ENCODE results near the gene SCYL1. TPM values are rescaled to one million over a fixed set of nuclear protein-coding genes. Genes with fewer than 3 reads are reported as not detected.

The SCYL1 gene
- total and polyA plus RNA-seq, 2 of the 4 experiments (the other 2 are of a cell fraction) = 96.4 to 150 TPM

DNA sequence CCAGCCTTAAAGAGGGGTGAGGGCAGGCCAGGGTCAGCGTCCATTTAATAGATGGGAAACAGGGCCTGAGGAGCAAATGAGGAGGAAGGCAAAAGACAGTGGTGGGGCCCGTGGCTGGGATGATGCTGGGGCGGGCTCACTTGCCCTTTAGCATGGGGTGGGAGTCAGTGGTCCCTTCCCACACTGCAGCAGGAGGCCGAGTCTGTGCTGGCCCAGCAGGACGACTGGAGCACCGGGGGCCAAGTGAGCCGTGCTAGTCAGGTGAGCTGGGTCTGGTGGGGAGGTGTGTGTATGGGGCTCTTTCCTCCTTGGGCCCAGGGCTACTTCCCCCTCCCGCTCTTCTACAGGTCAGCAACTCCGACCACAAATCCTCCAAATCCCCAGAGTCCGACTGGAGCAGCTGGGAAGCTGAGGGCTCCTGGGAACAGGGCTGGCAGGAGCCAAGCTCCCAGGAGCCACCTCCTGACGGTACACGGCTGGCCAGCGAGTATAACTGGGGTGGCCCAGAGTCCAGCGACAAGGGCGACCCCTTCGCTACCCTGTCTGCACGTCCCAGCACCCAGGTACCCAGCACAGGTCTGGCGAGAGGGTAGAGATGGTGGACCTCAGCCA lies 12.8 kb downstream of the SCYL1 start:
- dilution Hi-C loops (cut with HindIII; ENCODE audit: low sequenced_read_pairs, unreplicated experiment) = no loop called here
- ChIA-PET CTCF (no interaction called here), POLR2A (ENCODE audit: unreplicated experiment) (no interaction called here)
- Histone ChIP-seq H3K9me3 (ENCODE audit: control insufficient read depth, insufficient read depth, low read length) (no peaks in the 10 kb centered on the region), H4K20me1 (ENCODE audit: insufficient read depth, low read length) (peaks cover 20% of the 10 kb centered on the region), H2BK5ac (ENCODE audit: low read depth, low read length, poor library complexity, severe bottlenecking) (no peak overlapping the region), H3K4ac (ENCODE audit: low read depth, low read length) (no peak overlapping the region), H3K14ac (replicated peaks; ENCODE audit: low read depth, low read length) (no peak overlapping the region), H3K4me3 (ENCODE audit: insufficient read depth, low read depth, low read length) (no peak overlapping the region), H2BK15ac (ENCODE audit: low read depth, low read length) (no peak overlapping the region), H3K79me1 (ENCODE audit: low read depth in 1 of 2, low read length in 2 of 2) (peaks cover 0 to 21% of the 10 kb centered on the region in 2 experiments), H3K9me1 (ENCODE audit: insufficient read depth, low read length) (peaks cover 4% of the 10 kb centered on the region; the same call in 1 of the 2 replicates), H4K91ac (ENCODE audit: insufficient read depth, low read depth, low read length) (no peak overlapping the region), H3K36me3 (ENCODE audit: control insufficient read depth, insufficient read depth, low read length) (peaks cover 54% of the 10 kb centered on the region), H4K8ac (ENCODE audit: low read depth in 2 of 2, low read length in 2 of 2) (no peak overlapping the region), H2AFZ (replicated peaks; ENCODE audit: low read length, poor library complexity) (peak overlapping the region; percentile 37), H3K27ac (ENCODE audit: insufficient read depth, low read length) (no peak overlapping the region), H3K4me1 (ENCODE audit: control insufficient read depth, insufficient read depth, low read length) (peaks cover 5% of the 10 kb centered on the region; the same call in 1 of the 2 replicates), H2BK20ac (ENCODE audit: low read depth, low read length) (no peak overlapping the region), H2AK5ac (ENCODE audit: low read depth, low read length) (no peak overlapping the region), H3K4me2 (ENCODE audit: low read depth, low read length) (no peak overlapping the region), H2AK9ac (replicated peaks; ENCODE audit: low read depth, low read length, poor library complexity) (peak overlapping the region; percentile 48), H3K18ac (ENCODE audit: low read depth, low read length) (no peak overlapping the region), H3K56ac (ENCODE audit: extremely low read depth, insufficient read depth, low read length) (no peak overlapping the region), H4K5ac (ENCODE audit: low read depth, low read length) (no peak overlapping the region), H2BK120ac (ENCODE audit: low read depth, low read length) (no peak overlapping the region), H3K27me3 (ENCODE audit: control insufficient read depth, insufficient read depth, low read length) (no peaks in the 10 kb centered on the region), H3K23ac (ENCODE audit: low read depth, low read length) (no peak overlapping the region), H3K9ac (ENCODE audit: low read depth, low read length) (no peak overlapping the region)
- in situ Hi-C loops (cut with MboI; ENCODE audit: low sequenced_read_pairs) = no loop called here
- intact Hi-C loops (cut with micrococcal nuclease) = no loop called here
- ATAC-seq (ENCODE audit: low read depth) = no peak
- BruUV-seq (replicated peaks) = no TSS peak
- 89% methylated on average over 9 of the region's 18 CpGs; no CpG with 5 or more reads in 1 of the 2 experiments for WGBS, 2 experiments (ENCODE audit: extremely low coverage in 2 of 2, insufficient read length in 1 of 2)
- DNase-seq = no peak
- no peak for TF ChIP-seq FOS (IDR thresholded peaks at IDR 0.05; ENCODE audit: low read depth, low read length)
- no peak for TF ChIP-seq CHD1 (IDR thresholded peaks at IDR 0.05; ENCODE audit: low read depth, low read length)
- TF ChIP-seq MAFK (IDR thresholded peaks at IDR 0.05; ENCODE audit: low read depth, low read length) = no peak
- TF ChIP-seq USF2 (IDR thresholded peaks at IDR 0.05; ENCODE audit: low read depth, low read length) = no peak
- no peak for TF ChIP-seq CTCF (conservative IDR thresholded peaks at IDR 0.05; ENCODE audit: low read depth, low read length)
- TF ChIP-seq MXI1 (IDR thresholded peaks at IDR 0.05; ENCODE audit: borderline replicate concordance, low read depth, low read length) = no peak
- TF ChIP-seq CEBPB (IDR thresholded peaks at IDR 0.05; ENCODE audit: low read depth, low read length) = no peak
- no peak for TF ChIP-seq RFX5 (IDR thresholded peaks at IDR 0.05; ENCODE audit: low read depth, low read length)

All from IMR-90 (cell line).